Measurements from ENCODE around the gene ARL14EPL.

DNA sequence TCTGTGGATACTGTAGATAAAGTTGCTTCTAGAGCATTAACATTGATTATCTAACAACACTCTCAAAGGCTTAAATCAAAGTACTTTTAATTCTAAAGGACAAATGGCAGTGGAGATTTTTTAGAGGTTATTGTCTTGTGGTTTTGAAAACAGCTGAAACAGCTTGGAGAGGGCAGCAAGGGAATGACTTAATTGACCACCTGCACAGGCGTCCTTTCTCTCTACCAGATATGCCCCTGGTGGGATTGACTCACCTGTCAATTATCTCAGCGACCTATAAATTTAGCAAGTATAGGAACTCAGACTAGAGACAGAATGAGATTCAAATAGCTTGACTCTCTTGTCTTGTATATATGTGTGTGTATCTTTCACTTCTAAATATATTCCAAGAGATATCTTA is 13.5 kb downstream of the ARL14EPL start:
- TF ChIP-seq EZH2 (IDR thresholded peaks at IDR 0.05; ENCODE audit: borderline replicate concordance, low read length): no peak
- TF ChIP-seq, protein P1, sequence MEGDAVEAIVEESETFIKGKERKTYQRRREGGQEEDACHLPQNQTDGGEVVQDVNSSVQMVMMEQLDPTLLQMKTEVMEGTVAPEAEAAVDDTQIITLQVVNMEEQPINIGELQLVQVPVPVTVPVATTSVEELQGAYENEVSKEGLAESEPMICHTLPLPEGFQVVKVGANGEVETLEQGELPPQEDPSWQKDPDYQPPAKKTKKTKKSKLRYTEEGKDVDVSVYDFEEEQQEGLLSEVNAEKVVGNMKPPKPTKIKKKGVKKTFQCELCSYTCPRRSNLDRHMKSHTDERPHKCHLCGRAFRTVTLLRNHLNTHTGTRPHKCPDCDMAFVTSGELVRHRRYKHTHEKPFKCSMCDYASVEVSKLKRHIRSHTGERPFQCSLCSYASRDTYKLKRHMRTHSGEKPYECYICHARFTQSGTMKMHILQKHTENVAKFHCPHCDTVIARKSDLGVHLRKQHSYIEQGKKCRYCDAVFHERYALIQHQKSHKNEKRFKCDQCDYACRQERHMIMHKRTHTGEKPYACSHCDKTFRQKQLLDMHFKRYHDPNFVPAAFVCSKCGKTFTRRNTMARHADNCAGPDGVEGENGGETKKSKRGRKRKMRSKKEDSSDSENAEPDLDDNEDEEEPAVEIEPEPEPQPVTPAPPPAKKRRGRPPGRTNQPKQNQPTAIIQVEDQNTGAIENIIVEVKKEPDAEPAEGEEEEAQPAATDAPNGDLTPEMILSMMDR (IDR thresholded peaks at IDR 0.05; ENCODE audit: low read length): no peak

Data from OCI-LY1 (cell line).